GM06990 (cell line): ENCODE results near the gene ANKRD44.

Experiments
- DNase-seq: peaks from one replicate; pipeline ENCODE4 v3.0.0-alpha.2; 2011; ENCODE audit not compliant: insufficient read length; ENCODE audit errors: extremely low read depth
- H3K27me3 ChIP-seq: replicated peaks from 2 replicates; pipeline ENCODE4 v1.6.0; 2011; ENCODE audit warnings: low read length; ENCODE audit not compliant: control insufficient read depth, insufficient read depth
- H3K36me3 ChIP-seq: 2 replicates; pipeline ENCODE4 v1.5.1; 2011; ENCODE audit warnings: low read length; ENCODE audit not compliant: control insufficient read depth, insufficient read depth
- H3K4me3 ChIP-seq: replicated peaks from 2 replicates; pipeline ENCODE4 v1.5.1; 2011; ENCODE audit warnings: low read depth, mild to moderate bottlenecking, control low read depth, low read length
- CTCF ChIP-seq: IDR thresholded peaks from 2 replicates; pipeline ENCODE4 v1.5.1; 2011; ENCODE audit warnings: low read length, control low read depth, mild to moderate bottlenecking, inconsistent platforms; ENCODE audit not compliant: insufficient read depth, poor library complexity, severe bottlenecking

The ANKRD44 gene

GRCh38 chr2:197311421-197312033, 947 bp upstream of the ANKRD44 start:
- Histone ChIP-seq H3K4me3 (peak overlapping the region; percentile 66), H3K27me3 (no peaks in the 10 kb centered on the region), H3K36me3 (no peaks in the 10 kb centered on the region)
- TF ChIP-seq CTCF = no peak
- DNase-seq = no peak

- no peaks in the 10 kb centered on the region for H3K27me3 ChIP-seq
- TF ChIP-seq CTCF = no peak
These were observed 424 bp upstream of the ANKRD44 start for GRCh38 chr2:197310987-197311420.

GRCh38 chr2:197309691-197310231, 819 bp downstream of the ANKRD44 start:
- no peak for TF ChIP-seq CTCF

More at GRCh38 chr2:197310987-197311420, 424 bp upstream of the ANKRD44 start:
- H3K4me3 ChIP-seq = peak overlapping the region; percentile 66
- no peaks in the 10 kb centered on the region for H3K36me3 ChIP-seq
- no peak for DNase-seq

GRCh38 chr2:197308996-197309690, 1.4 kb downstream of the ANKRD44 start:
- Histone ChIP-seq H3K36me3 (no peaks in the 10 kb centered on the region), H3K27me3 (no peaks in the 10 kb centered on the region), H3K4me3 (peak overlapping the region; percentile 90)
- no peak for DNase-seq
- no peak for TF ChIP-seq CTCF

More at GRCh38 chr2:197309691-197310231, 819 bp downstream of the ANKRD44 start:
- no peaks in the 10 kb centered on the region for H3K27me3 ChIP-seq
- H3K36me3 ChIP-seq = no peaks in the 10 kb centered on the region
- H3K4me3 ChIP-seq = peak overlapping the region; percentile 90
- peak; percentile 57 for DNase-seq

GRCh38 chr2:197308585-197308984, 2.0 kb downstream of the ANKRD44 start:
- no peaks in the 10 kb centered on the region for H3K27me3 ChIP-seq
- TF ChIP-seq CTCF = no peak
- H3K36me3 ChIP-seq = no peaks in the 10 kb centered on the region
- no peak for DNase-seq
- H3K4me3 ChIP-seq = peak overlapping the region; percentile 90
